Common myeloid progenitor, CD34-positive (primary cell): Measurements from ENCODE around the gene PAGR1.
"Not testable (repeated sequence)": the region's sequence is repeated elsewhere in the genome, so short reads cannot be mapped to it uniquely, and the experiment has no call there.

Experiments used
- CTCF ChIA-PET: fragments of 350-600 bp; sonication (Branson Sonifier 250); formaldehyde crosslinking; loops from one replicate; lab custom pipeline; 2021; ENCODE audit warnings: antibody characterized with exemption; lab: Charles Lee
- POLR2A ChIA-PET: fragments of 350-600 bp; sonication (Branson Sonifier 250); formaldehyde crosslinking; loops from one replicate; lab custom pipeline; 2021; ENCODE audit warnings: antibody characterized with exemption; lab: Charles Lee
- DNase-seq, 3 donors: peaks; one replicate each; pipeline versions ENCODE4 v3.0.0 to v3.0.0-alpha.2; 2013
- H3K27ac ChIP-seq, 2 experiments: 1 replicate in 1 of 2; 2 replicates in 1 of 2; pipeline ENCODE4 v1.7.0; 2013; ENCODE audit warnings: inconsistent platforms in 2 of 2, low read length in 2 of 2, mild to moderate bottlenecking in 2 of 2, low read depth in 1 of 2, moderate library complexity in 1 of 2; ENCODE audit not compliant: severe bottlenecking in 2 of 2, insufficient read depth in 1 of 2, poor library complexity in 1 of 2
- H3K27me3 ChIP-seq, 5 experiments: replicated peaks in 2 of 5; 1 replicate in 3 of 5; 2 replicates in 2 of 5; pipeline versions ENCODE4 v1.6.1 to v1.7.0; 2013; ENCODE audit warnings: low read length in 4 of 5, mild to moderate bottlenecking in 2 of 5, moderate library complexity in 2 of 5, inconsistent platforms in 1 of 5; ENCODE audit not compliant: insufficient read depth in 5 of 5, control insufficient read depth in 4 of 5
- H3K36me3 ChIP-seq, 4 experiments: 1 replicate in 2 of 4; 2 replicates in 2 of 4; pipeline versions ENCODE4 v1.6.1 to v1.7.0; 2013; ENCODE audit warnings: low read length in 3 of 4, control low read depth in 1 of 4, mild to moderate bottlenecking in 1 of 4; ENCODE audit not compliant: control insufficient read depth in 4 of 4, insufficient read depth in 4 of 4
- H3K4me1 ChIP-seq, 4 experiments: 1 replicate in 3 of 4; 2 replicates in 1 of 4; pipeline versions ENCODE4 v1.6.1 to v1.7.1; 2013; ENCODE audit warnings: low read length in 3 of 4, mild to moderate bottlenecking in 3 of 4, control low read depth in 1 of 4, inconsistent platforms in 1 of 4, moderate library complexity in 1 of 4; ENCODE audit not compliant: control insufficient read depth in 4 of 4, insufficient read depth in 4 of 4; ENCODE audit errors: control extremely low read depth in 1 of 4
- H3K4me3 ChIP-seq, 7 experiments: 1 replicate in 4 of 7; 2 replicates in 3 of 7; pipeline versions ENCODE4 v1.5.1 to v1.7.0; 2013; ENCODE audit warnings: mild to moderate bottlenecking in 7 of 7, low read length in 6 of 7, moderate library complexity in 6 of 7, inconsistent platforms in 2 of 7, low read depth in 2 of 7, control low read depth in 1 of 7; ENCODE audit not compliant: insufficient read depth in 4 of 7, control insufficient read depth in 1 of 7; ENCODE audit errors: extremely low read depth in 1 of 7
- H3K9me3 ChIP-seq, 5 experiments: 1 replicate in 4 of 5; 2 replicates in 1 of 5; pipeline versions ENCODE4 v1.6.1 to v1.7.1; 2013; ENCODE audit warnings: low read length in 4 of 5, mild to moderate bottlenecking in 2 of 5, inconsistent platforms in 1 of 5, low read depth in 1 of 5, moderate library complexity in 1 of 5; ENCODE audit not compliant: control insufficient read depth in 4 of 5, insufficient read depth in 2 of 5; ENCODE audit errors: control extremely low read depth in 1 of 5
- WGBS: methylation state at CpG from one replicate; pipeline ENCODE4 v1.1.5; 2013; ENCODE audit not compliant: insufficient coverage; 5-methylcytosine and 5-hydroxymethylcytosine counted together

Gene PAGR1

GRCh38 chr16:29862884-29863668 is 47.1 kb downstream of the PAGR1 start, which contains the start of gene CDIPT:
CDIPT (minus strand) TSS chr16:29863226; CDS start chr16:29862857, 369 bp downstream.
- Histone ChIP-seq H3K4me3 (peak within 1 kb of the TSS; percentile 80 to 96 (median 87)), H3K27me3 (peaks cover 0 to 4% (median 0%) of the 10 kb centered on the region in 5 experiments), H3K27ac (peak within 1 kb of the TSS; percentile 100), H3K4me1 (peaks cover 0 to 21% (median 13%) of the 10 kb centered on the region in 4 experiments), H3K36me3 (peaks cover 10 to 32% (median 21%) of the 10 kb centered on the region in 4 experiments), H3K9me3 (no peaks in the 10 kb centered on the region)
- ChIA-PET CTCF (interaction anchor here (0.8 to 1.1 kb wide), 3 partner anchors 15 to 113 kb away, joined by 3 to 5 read pairs (median 4); no protein-coding TSS in a partner anchor), POLR2A (no interaction called here)
- DNase-seq, result peak; percentile 98 to 99 (median 98)
- 0% methylated on average over 45 of the region's 57 CpGs for WGBS

GRCh38 chr16:29863669-29863984 is 47.7 kb downstream of the PAGR1 start:
- Histone ChIP-seq H3K27ac (peak overlapping the region; percentile 100), H3K27me3 (peaks cover 0 to 5% (median 0%) of the 10 kb centered on the region in 5 experiments), H3K4me1 (peaks cover 0 to 21% (median 13%) of the 10 kb centered on the region in 4 experiments), H3K4me3 (peak overlapping the region in 4 of 7 experiments; percentile 19 to 93 (median 58)), H3K9me3 (no peaks in the 10 kb centered on the region), H3K36me3 (peaks cover 10 to 28% (median 18%) of the 10 kb centered on the region in 4 experiments)
- DNase-seq, result no peak
- 44% methylated on average over 13 of the region's 16 CpGs for WGBS
- ChIA-PET CTCF (interaction anchor here (0.8 to 1.1 kb wide), 2 partner anchors 16 to 112 kb away, joined by 4 to 5 read pairs; no protein-coding TSS in a partner anchor), POLR2A (no interaction called here)

GRCh38 chr16:29864205-29864604 is 48.3 kb downstream of the PAGR1 start:
- Histone ChIP-seq H3K27me3 (peaks cover 0 to 5% (median 0%) of the 10 kb centered on the region in 5 experiments), H3K4me3 (no peak overlapping the region), H3K9me3 (no peaks in the 10 kb centered on the region), H3K27ac (no peak overlapping the region), H3K36me3 (peaks cover 7 to 22% (median 14%) of the 10 kb centered on the region in 4 experiments), H3K4me1 (peaks cover 0 to 21% (median 13%) of the 10 kb centered on the region in 4 experiments)
- WGBS, result 92% methylated on average over 8 of the region's 9 CpGs
- CTCF ChIA-PET, result interaction anchor here (0.8 kb wide), 2 partner anchors 36 to 47 kb away, joined by 3 read pairs; partner anchors contain the start of gene ASPHD1
- POLR2A ChIA-PET, result no interaction called here
- no peak for DNase-seq

GRCh38 chr16:29868396-29869009 is 52.6 kb downstream of the PAGR1 start:
- CTCF ChIA-PET, result no interaction called here
- Histone ChIP-seq H3K4me3 (no peak overlapping the region), H3K27me3 (peaks cover 0 to 7% (median 0%) of the 10 kb centered on the region in 5 experiments), H3K36me3 (no peaks in the 10 kb centered on the region), H3K9me3 (no peaks in the 10 kb centered on the region), H3K27ac (no peak overlapping the region), H3K4me1 (peaks cover 0 to 8% (median 2%) of the 10 kb centered on the region in 4 experiments)
- POLR2A ChIA-PET, result no interaction called here
- DNase-seq, result no peak
- WGBS, result 94% methylated on average over 7 of the region's 8 CpGs

GRCh38 chr16:29869067-29869466 is 53.1 kb downstream of the PAGR1 start:
- H3K4me1 ChIP-seq, POLR2A ChIA-PET, DNase-seq, H3K27me3 ChIP-seq, H3K4me3 ChIP-seq, H3K36me3 ChIP-seq, H3K27ac ChIP-seq, CTCF ChIA-PET, H3K9me3 ChIP-seq: not testable (repeated sequence)
- WGBS, result 96% methylated on average over 4 of the region's 8 CpGs
